ENCODE data around the gene ARSA.

DNA sequence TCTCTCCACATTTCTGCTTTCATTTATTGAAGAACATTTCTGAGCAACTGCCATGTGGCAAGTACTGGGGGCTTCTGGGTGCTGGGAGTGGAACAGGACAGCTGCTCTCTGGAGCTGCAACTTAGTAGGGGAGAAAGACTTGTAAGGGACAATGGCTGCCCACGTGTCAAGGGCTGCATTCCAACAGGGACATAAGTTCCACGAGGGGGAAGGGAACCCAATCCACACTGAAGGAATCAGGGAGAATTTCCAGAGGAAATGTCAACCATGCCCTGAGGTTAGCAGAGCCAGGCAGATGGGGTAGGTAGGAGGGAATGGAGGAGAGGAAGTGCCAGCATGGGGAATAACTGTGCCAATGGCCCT lies 25.6 kb downstream of the ARSA start:
- TF ChIP-seq, protein P1, sequence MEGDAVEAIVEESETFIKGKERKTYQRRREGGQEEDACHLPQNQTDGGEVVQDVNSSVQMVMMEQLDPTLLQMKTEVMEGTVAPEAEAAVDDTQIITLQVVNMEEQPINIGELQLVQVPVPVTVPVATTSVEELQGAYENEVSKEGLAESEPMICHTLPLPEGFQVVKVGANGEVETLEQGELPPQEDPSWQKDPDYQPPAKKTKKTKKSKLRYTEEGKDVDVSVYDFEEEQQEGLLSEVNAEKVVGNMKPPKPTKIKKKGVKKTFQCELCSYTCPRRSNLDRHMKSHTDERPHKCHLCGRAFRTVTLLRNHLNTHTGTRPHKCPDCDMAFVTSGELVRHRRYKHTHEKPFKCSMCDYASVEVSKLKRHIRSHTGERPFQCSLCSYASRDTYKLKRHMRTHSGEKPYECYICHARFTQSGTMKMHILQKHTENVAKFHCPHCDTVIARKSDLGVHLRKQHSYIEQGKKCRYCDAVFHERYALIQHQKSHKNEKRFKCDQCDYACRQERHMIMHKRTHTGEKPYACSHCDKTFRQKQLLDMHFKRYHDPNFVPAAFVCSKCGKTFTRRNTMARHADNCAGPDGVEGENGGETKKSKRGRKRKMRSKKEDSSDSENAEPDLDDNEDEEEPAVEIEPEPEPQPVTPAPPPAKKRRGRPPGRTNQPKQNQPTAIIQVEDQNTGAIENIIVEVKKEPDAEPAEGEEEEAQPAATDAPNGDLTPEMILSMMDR (IDR thresholded peaks at IDR 0.05), result no peak
- TF ChIP-seq POLR2A (IDR thresholded peaks at IDR 0.05), result no peak
